ENCODE results near the gene FNDC3B.

DNA sequence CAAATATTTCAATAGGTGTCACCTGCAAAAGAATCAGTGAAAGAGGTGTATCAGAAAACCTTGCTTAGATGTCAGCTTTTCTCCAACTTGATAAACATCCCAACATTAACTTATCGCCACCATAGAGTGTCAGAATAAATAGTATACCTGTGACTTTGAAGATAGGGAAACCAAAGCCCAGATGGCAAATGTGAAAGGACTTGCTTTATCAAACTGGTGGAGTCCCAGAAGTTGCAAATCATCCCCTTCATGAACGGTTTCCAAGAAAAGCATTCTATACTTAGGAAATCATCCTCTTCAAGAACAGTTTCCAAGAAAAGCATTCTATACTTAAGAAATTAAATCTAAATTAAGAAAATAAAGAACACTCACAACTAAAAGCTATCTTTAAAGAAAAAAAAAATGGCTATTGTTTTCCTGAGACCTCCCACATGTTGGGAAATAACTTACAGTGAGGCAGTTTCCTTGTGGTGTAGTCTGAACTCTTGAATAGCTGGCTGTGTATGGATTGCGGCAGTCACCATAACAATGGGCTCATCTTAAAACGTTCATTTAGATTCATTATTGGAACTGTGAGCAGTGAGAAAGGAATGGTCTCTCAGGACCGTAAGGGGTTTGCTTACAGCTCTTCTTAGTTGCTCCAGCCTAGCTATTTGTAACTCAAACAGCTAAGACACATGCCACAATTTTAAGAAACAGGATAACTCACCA, 352.4 kb downstream of the FNDC3B start:
- TF ChIP-seq CTCF (IDR thresholded peaks at IDR 0.05 in 8 of 11, conservative IDR thresholded peaks at IDR 0.05 in 3 of 11) (no peak), POLR2A (IDR thresholded peaks at IDR 0.05) (no peak)
